Activated naive CD4-positive, alpha-beta T cell treated with anti-CD3 and anti-CD28 coated beads for 36 hours (primary cell): ENCODE results near the gene SYPL2. TPM values are rescaled to one million over a fixed set of nuclear protein-coding genes. Genes with fewer than 3 reads are reported as not detected.
"Not testable (repeated sequence)": the region's sequence is repeated elsewhere in the genome, so short reads cannot be mapped to it uniquely, and the experiment has no call there.

Experiments used
- CTCF ChIA-PET: fragments of 350-600 bp; sonication (Branson Sonifier 250); formaldehyde crosslinking; loops from one replicate; lab custom pipeline; 2021; ENCODE audit warnings: antibody characterized with exemption; lab: Charles Lee
- DNase-seq: peaks from one replicate; pipeline ENCODE4 v3.0.0-alpha.2; 2020
- H3K27ac Mint-ChIP-seq: one replicate; pipeline ENCODE4 v1.8.0; 2021; ENCODE audit warnings: mild to moderate bottlenecking, mixed read lengths
- H3K27me3 Mint-ChIP-seq: one replicate; pipeline ENCODE4 v1.8.0; 2021; ENCODE audit warnings: low read depth, mixed read lengths
- H3K36me3 Mint-ChIP-seq: one replicate; pipeline ENCODE4 v1.8.0; 2021; ENCODE audit warnings: low read depth, mixed read lengths
- H3K4me1 Mint-ChIP-seq: one replicate; pipeline ENCODE4 v1.8.0; 2021; ENCODE audit warnings: low read depth, mixed read lengths
- H3K4me3 Mint-ChIP-seq: one replicate; pipeline ENCODE4 v1.8.0; 2021; ENCODE audit warnings: mild to moderate bottlenecking, moderate library complexity, mixed read lengths
- H3K9me3 Mint-ChIP-seq: one replicate; pipeline ENCODE4 v1.8.0; 2021; ENCODE audit warnings: mixed read lengths
- intact Hi-C: fragments of 100-400 bp; cut with micrococcal nuclease; formaldehyde crosslinking; loops from one replicate; pipeline ENCODE4 v1.15.1; 2023
- total RNA-seq, 2 experiments: library from RNA; stranded (reverse); gene quantifications; one replicate each; pipeline ENCODE4 v1.2.3, GENCODE V29; 2021

SYPL2 gene
- total RNA-seq, 2 experiments from 2014 or later: 0.05 TPM; not detected in 1

- H3K27me3 Mint-ChIP-seq: peaks cover 27% of the 10 kb centered on the region
- H3K4me1 Mint-ChIP-seq, H3K27ac Mint-ChIP-seq, DNase-seq, H3K4me3 Mint-ChIP-seq, H3K36me3 Mint-ChIP-seq, H3K9me3 Mint-ChIP-seq, intact Hi-C loops: not testable (repeated sequence)
- CTCF ChIA-PET: interaction anchor here (0.6 to 2.4 kb wide), 3 partner anchors 19 to 59 kb away, joined by 3 to 7 read pairs (median 4); no protein-coding TSS in a partner anchor
These were observed 7.1 kb downstream of the SYPL2 start for GRCh38 chr1:109473284-109474057.

- intact Hi-C loops: no loop called here
- no peaks in the 10 kb centered on the region for H3K36me3 Mint-ChIP-seq
- DNase-seq: no peak
- no peaks in the 10 kb centered on the region for H3K4me1 Mint-ChIP-seq
- CTCF ChIA-PET: interaction anchor here (1.1 to 2.4 kb wide), 2 partner anchors 17 to 58 kb away, joined by 4 to 7 read pairs; no protein-coding TSS in a partner anchor
- no peak overlapping the region for H3K4me3 Mint-ChIP-seq
- H3K27me3 Mint-ChIP-seq: peaks cover 26% of the 10 kb centered on the region
- no peaks in the 10 kb centered on the region for H3K9me3 Mint-ChIP-seq
- H3K27ac Mint-ChIP-seq: no peak overlapping the region
These were observed 8.4 kb downstream of the SYPL2 start for GRCh38 chr1:109474697-109475096.

GRCh38 chr1:109475261-109475660 lies 8.9 kb downstream of the SYPL2 start:
- H3K9me3 Mint-ChIP-seq: no peaks in the 10 kb centered on the region
- no peak overlapping the region for H3K4me3 Mint-ChIP-seq
- peaks cover 21% of the 10 kb centered on the region for H3K27me3 Mint-ChIP-seq
- no peak for DNase-seq
- no peaks in the 10 kb centered on the region for H3K4me1 Mint-ChIP-seq
- intact Hi-C loops: no loop called here
- H3K36me3 Mint-ChIP-seq: no peaks in the 10 kb centered on the region
- H3K27ac Mint-ChIP-seq: no peak overlapping the region
- CTCF ChIA-PET: interaction anchor here (1.1 to 2.4 kb wide), 2 partner anchors 17 to 57 kb away, joined by 4 to 7 read pairs; no protein-coding TSS in a partner anchor

GRCh38 chr1:109476825-109477224 lies 10.5 kb downstream of the SYPL2 start:
- intact Hi-C loops: no loop called here
- H3K4me3 Mint-ChIP-seq: no peak overlapping the region
- CTCF ChIA-PET: no interaction called here
- H3K27me3 Mint-ChIP-seq: peaks cover 12% of the 10 kb centered on the region
- no peaks in the 10 kb centered on the region for H3K9me3 Mint-ChIP-seq
- H3K36me3 Mint-ChIP-seq: no peaks in the 10 kb centered on the region
- H3K4me1 Mint-ChIP-seq: no peaks in the 10 kb centered on the region
- no peak for DNase-seq
- H3K27ac Mint-ChIP-seq: no peak overlapping the region

GRCh38 chr1:109477821-109478220 lies 11.5 kb downstream of the SYPL2 start:
- intact Hi-C loops: no loop called here
- Mint-ChIP-seq H3K27me3 (peaks cover 9% of the 10 kb centered on the region), H3K36me3 (no peaks in the 10 kb centered on the region), H3K27ac (no peak overlapping the region), H3K4me3 (no peak overlapping the region), H3K4me1 (peaks cover 8% of the 10 kb centered on the region), H3K9me3 (no peaks in the 10 kb centered on the region)
- DNase-seq: no peak
- CTCF ChIA-PET: interaction anchor here (0.6 to 1.3 kb wide), 2 partner anchors 54 to 166 kb away, joined by 3 to 5 read pairs; no protein-coding TSS in a partner anchor

- DNase-seq: peak; percentile 69
- Mint-ChIP-seq H3K27ac (no peak overlapping the region), H3K27me3 (peaks cover 7% of the 10 kb centered on the region), H3K36me3 (no peaks in the 10 kb centered on the region), H3K9me3 (no peaks in the 10 kb centered on the region), H3K4me1 (peaks cover 15% of the 10 kb centered on the region), H3K4me3 (no peak overlapping the region)
- intact Hi-C loops: no loop called here
- CTCF ChIA-PET: interaction anchor here (0.6 to 1.7 kb wide), 4 partner anchors 9 to 54 kb away, joined by 4 to 9 read pairs (median 5); no protein-coding TSS in a partner anchor
These were observed 12.5 kb downstream of the SYPL2 start for GRCh38 chr1:109478806-109479205.

GRCh38 chr1:109479311-109479710 lies 13.0 kb downstream of the SYPL2 start:
- no peaks in the 10 kb centered on the region for H3K9me3 Mint-ChIP-seq
- intact Hi-C loops: no loop called here
- peaks cover 15% of the 10 kb centered on the region for H3K4me1 Mint-ChIP-seq
- H3K36me3 Mint-ChIP-seq: no peaks in the 10 kb centered on the region
- DNase-seq: no peak
- H3K4me3 Mint-ChIP-seq: no peak overlapping the region
- peaks cover 7% of the 10 kb centered on the region for H3K27me3 Mint-ChIP-seq
- H3K27ac Mint-ChIP-seq: no peak overlapping the region
- CTCF ChIA-PET: interaction anchor here (0.6 to 1.7 kb wide), 3 partner anchors 18 to 321 kb away, joined by 3 to 9 read pairs (median 4); no protein-coding TSS in a partner anchor

GRCh38 chr1:109479901-109480300 lies 13.6 kb downstream of the SYPL2 start:
- peaks cover 7% of the 10 kb centered on the region for H3K27me3 Mint-ChIP-seq
- DNase-seq: no peak

GRCh38 chr1:109481646-109482045 lies 15.3 kb downstream of the SYPL2 start:
- DNase-seq: no peak
- no peaks in the 10 kb centered on the region for H3K9me3 Mint-ChIP-seq
- intact Hi-C loops: loop anchor here (2.0 to 10.0 kb wide), 6 partner anchors 15 to 501 kb away; partner anchors contain the start of genes AHCYL1, AMIGO1, CELSR2 and ELAPOR1
- peaks cover 1% of the 10 kb centered on the region for H3K36me3 Mint-ChIP-seq
- no peak overlapping the region for H3K27ac Mint-ChIP-seq
- peaks cover 24% of the 10 kb centered on the region for H3K4me1 Mint-ChIP-seq
- CTCF ChIA-PET: interaction anchor here (1.2 to 1.3 kb wide), 2 partner anchors 51 kb away, joined by 3 to 4 read pairs; no protein-coding TSS in a partner anchor
- no peak overlapping the region for H3K4me3 Mint-ChIP-seq
- no peaks in the 10 kb centered on the region for H3K27me3 Mint-ChIP-seq

More at GRCh38 chr1:109479901-109480300, 13.6 kb downstream of the SYPL2 start:
- Mint-ChIP-seq H3K4me3 (no peak overlapping the region), H3K27ac (no peak overlapping the region), H3K9me3 (no peaks in the 10 kb centered on the region), H3K4me1 (peaks cover 17% of the 10 kb centered on the region), H3K36me3 (no peaks in the 10 kb centered on the region)
- CTCF ChIA-PET: interaction anchor here (0.6 to 1.7 kb wide), 2 partner anchors 53 to 321 kb away, joined by 3 to 9 read pairs; no protein-coding TSS in a partner anchor
- intact Hi-C loops: loop anchor here (5.0 to 10.0 kb wide), 3 partner anchors 235 to 502 kb away; partner anchors contain the start of genes AHCYL1, CELSR2 and ELAPOR1

- no peak overlapping the region for H3K4me3 Mint-ChIP-seq
- H3K4me1 Mint-ChIP-seq: peaks cover 24% of the 10 kb centered on the region
- peaks cover 1% of the 10 kb centered on the region for H3K36me3 Mint-ChIP-seq
- CTCF ChIA-PET: interaction anchor here (0.6 to 4.3 kb wide), 4 partner anchors 11 to 57 kb away, joined by 3 to 36 read pairs (median 3); partner anchors contain the start of genes CYB561D1 and GPR61
- H3K27me3 Mint-ChIP-seq: no peaks in the 10 kb centered on the region
- no peaks in the 10 kb centered on the region for H3K9me3 Mint-ChIP-seq
- DNase-seq: no peak
- H3K27ac Mint-ChIP-seq: no peak overlapping the region
- intact Hi-C loops: loop anchor here (2.0 to 10.0 kb wide), 6 partner anchors 15 to 500 kb away; partner anchors contain the start of genes AHCYL1, AMIGO1, CELSR2 and ELAPOR1
These were observed 15.9 kb downstream of the SYPL2 start for GRCh38 chr1:109482242-109482641.

GRCh38 chr1:109482791-109483671 lies 16.7 kb downstream of the SYPL2 start:
- intact Hi-C loops: loop anchor here (1.0 to 10.0 kb wide), 10 partner anchors 11 to 499 kb away; partner anchors contain the start of genes AHCYL1, AMIGO1, CELSR2 and CYB561D1
- Mint-ChIP-seq H3K4me3 (peak overlapping the region; percentile 95), H3K27ac (peak overlapping the region; percentile 78), H3K4me1 (peaks cover 24% of the 10 kb centered on the region), H3K36me3 (peaks cover 1% of the 10 kb centered on the region), H3K9me3 (no peaks in the 10 kb centered on the region), H3K27me3 (no peaks in the 10 kb centered on the region)
- peak; percentile 55 for DNase-seq
- CTCF ChIA-PET: interaction anchor here (0.6 to 35.8 kb wide), 8 partner anchors 10 to 65 kb away, joined by 3 to 1207 read pairs (median 3); partner anchors contain the start of genes CYB561D1, GNAI3 and GPR61
